Effector memory CD4-positive, alpha-beta T cell (primary cell): ENCODE results near the gene ARMC9.

Source experiments
- DNase-seq, 3 donors: peaks; one replicate each; pipeline ENCODE4 v3.0.0-alpha.2; 2020
- H3K27ac ChIP-seq: 2 replicates; pipeline ENCODE4 v1.7.0; 2013; ENCODE audit warnings: mild to moderate bottlenecking, low read length, moderate library complexity; ENCODE audit not compliant: insufficient read depth, poor library complexity, severe bottlenecking
- H3K27me3 ChIP-seq: replicated peaks from 2 replicates; pipeline ENCODE4 v1.7.0; 2013; ENCODE audit warnings: mild to moderate bottlenecking, low read length; ENCODE audit not compliant: insufficient read depth, control insufficient read depth, poor library complexity, severe bottlenecking
- H3K36me3 ChIP-seq: 2 replicates; pipeline ENCODE4 v1.7.0; 2013; ENCODE audit warnings: mild to moderate bottlenecking, low read length, moderate library complexity; ENCODE audit not compliant: control insufficient read depth, insufficient read depth
- H3K4me1 ChIP-seq: 2 replicates; pipeline ENCODE4 v1.7.0; 2013; ENCODE audit warnings: low read length, mild to moderate bottlenecking; ENCODE audit not compliant: control insufficient read depth, insufficient read depth, poor library complexity, severe bottlenecking
- H3K4me3 ChIP-seq: 2 replicates; pipeline ENCODE4 v1.7.0; 2013; ENCODE audit warnings: low read length, low read depth, mild to moderate bottlenecking; ENCODE audit not compliant: insufficient read depth, poor library complexity, severe bottlenecking
- H3K9me3 ChIP-seq: 2 replicates; pipeline ENCODE4 v1.7.0; 2013; ENCODE audit warnings: mild to moderate bottlenecking, low read length, moderate library complexity; ENCODE audit not compliant: control insufficient read depth
- total RNA-seq, 3 donors: gene quantifications; one replicate each; lab custom pipeline; 2026; lab: John Stamatoyannopoulos, UW

Gene ARMC9, protein sequence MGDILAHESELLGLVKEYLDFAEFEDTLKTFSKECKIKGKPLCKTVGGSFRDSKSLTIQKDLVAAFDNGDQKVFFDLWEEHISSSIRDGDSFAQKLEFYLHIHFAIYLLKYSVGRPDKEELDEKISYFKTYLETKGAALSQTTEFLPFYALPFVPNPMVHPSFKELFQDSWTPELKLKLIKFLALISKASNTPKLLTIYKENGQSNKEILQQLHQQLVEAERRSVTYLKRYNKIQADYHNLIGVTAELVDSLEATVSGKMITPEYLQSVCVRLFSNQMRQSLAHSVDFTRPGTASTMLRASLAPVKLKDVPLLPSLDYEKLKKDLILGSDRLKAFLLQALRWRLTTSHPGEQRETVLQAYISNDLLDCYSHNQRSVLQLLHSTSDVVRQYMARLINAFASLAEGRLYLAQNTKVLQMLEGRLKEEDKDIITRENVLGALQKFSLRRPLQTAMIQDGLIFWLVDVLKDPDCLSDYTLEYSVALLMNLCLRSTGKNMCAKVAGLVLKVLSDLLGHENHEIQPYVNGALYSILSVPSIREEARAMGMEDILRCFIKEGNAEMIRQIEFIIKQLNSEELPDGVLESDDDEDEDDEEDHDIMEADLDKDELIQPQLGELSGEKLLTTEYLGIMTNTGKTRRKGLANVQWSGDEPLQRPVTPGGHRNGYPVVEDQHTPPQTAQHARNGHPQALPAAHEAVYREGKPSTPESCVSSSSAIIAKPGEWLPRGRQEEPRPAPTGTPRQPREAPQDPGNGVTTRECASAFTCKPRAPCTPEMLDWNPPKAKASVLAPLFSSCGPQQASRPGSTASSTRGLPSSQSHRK
- total RNA-seq: 0.17 to 0.39 (median 0.35) reads per million in 3 donors

DNA sequence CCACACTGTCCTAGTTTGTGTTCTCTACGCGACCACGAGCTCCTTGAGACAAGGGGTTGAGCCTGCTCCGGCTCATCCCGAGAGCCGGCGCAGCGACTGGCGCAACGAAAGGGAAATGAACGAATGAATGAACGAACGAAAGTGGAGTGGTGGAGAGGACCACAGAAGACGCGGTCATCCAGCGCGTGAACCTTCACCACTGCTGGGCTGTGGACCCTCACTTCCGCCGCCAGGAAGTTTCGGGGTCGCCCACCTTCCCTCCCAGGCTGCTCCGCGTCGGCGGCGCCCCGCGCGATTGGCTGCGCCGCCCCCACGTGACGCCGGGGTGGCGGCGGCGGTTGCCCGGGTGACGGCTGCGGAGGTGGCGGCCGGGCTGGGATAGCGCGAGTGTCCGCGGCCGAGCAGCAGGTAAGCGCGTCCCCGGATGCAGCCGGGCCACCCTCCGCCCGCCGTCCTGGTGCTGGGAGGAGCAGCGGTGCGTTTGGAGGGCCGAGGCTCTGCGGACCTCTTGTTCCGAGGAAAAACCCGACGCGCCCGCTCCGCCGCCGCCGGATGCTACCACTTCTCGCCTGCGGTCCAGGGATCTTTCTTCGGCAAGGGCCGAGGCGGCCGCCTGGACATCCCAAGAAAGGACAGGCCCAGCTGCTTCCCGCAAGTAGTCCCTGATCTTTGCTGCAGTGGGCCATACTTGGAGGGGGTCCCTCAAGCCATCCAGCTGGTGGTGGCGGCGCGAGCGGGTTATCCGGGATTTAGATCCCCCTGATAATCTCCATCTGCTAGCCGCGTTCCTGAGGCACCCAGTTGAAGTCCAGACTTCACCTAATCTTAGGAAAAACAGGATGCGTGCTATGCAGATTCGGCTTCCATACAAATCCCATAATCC lies at the start of gene ARMC9:
TSS of gene ARMC9 (plus strand) at position 341 of the 883 bp plus-strand sequence. CDS start 7,608 bp downstream, outside the sequence.
- Histone ChIP-seq H3K4me1 (peaks cover 4% of the 10 kb centered on the region), H3K36me3 (no peaks in the 10 kb centered on the region), H3K27me3 (no peaks in the 10 kb centered on the region), H3K4me3 (peak within 1 kb of the TSS; percentile 100), H3K9me3 (no peaks in the 10 kb centered on the region), H3K27ac (no peak within 1 kb of the TSS)
- peak; percentile 36 to 52 (median 49) for DNase-seq

DNA sequence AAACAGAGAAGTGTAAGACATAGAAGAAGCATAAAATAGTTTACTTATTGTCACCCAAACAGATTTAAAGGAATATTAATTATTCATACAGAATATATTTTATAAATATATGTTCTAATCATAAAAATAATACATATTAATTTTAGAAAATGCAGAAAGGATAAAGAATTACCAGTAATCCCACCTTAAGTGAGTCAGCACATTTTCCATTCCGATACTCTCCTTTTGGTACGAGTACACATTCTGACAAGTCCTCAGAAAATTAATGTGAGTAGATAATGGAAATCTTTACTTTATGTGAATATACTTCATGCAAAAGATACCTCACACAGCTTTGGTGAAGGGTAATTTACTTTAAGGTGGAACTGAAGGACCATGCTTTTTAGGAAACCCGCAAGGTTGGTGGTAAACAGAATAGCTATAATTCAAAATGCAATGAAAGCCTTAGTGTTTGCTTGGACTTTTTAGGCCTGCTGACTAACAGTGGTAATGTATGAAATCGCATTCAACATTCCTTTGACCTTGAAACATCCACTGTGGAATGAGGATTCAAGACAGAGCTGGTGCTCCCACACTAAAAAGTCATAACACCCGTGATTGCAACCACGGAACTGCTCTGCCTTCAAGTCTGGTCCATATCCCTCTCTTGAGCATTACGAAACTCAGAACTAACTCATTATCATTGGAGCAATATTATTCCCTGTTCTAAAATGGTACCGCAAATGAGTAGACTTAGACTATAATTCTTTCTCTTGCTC lies 45.5 kb upstream of the ARMC9 start:
- Histone ChIP-seq H3K4me1 (no peaks in the 10 kb centered on the region), H3K9me3 (no peaks in the 10 kb centered on the region), H3K36me3 (peaks cover 27% of the 10 kb centered on the region), H3K27me3 (no peaks in the 10 kb centered on the region), H3K4me3 (no peak overlapping the region), H3K27ac (no peak overlapping the region)
- no peak for DNase-seq

DNA sequence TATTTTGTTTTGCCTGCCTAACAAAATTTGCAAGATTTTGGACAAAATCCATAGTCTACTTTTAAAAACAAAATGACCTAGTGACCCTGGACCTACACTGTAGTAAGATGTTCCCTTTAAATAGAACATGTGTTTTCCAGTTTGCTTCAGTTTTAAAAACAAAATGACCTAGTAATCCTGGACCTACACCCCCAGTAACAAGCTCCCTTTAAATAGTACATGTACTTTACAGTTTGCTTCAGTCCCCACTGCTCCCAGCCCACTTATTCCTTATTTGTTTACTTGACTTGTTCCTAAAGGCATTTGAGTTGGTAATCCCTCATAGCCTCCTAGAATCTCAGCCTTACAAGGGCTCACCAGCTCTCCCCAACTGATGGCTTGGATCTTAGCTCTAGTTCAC lies 39.1 kb upstream of the ARMC9 start:
- Histone ChIP-seq H3K9me3 (no peaks in the 10 kb centered on the region), H3K4me1 (peaks cover 3% of the 10 kb centered on the region), H3K27me3 (no peaks in the 10 kb centered on the region), H3K27ac (no peak overlapping the region), H3K4me3 (no peak overlapping the region), H3K36me3 (peaks cover 7% of the 10 kb centered on the region)
- DNase-seq: no peak

DNA sequence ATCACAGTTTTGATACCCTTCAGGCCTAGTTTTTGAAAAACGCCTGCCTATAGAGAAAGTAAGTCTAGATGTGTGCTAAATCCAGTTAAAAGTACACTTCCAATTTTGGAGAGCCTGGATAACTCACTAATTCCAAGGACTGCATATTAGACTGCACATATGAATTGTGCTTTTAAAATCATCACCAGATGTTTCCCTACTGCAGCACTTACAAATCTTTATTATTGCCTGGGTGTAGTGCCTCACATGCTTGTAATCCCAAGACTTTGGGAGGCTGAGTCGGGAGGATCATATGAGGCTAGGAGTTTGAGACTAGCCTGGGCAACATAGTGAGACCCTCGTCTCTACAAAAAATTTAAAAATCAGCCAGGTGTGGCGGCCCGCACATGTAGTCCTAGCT lies 37.7 kb upstream of the ARMC9 start:
- Histone ChIP-seq H3K4me3 (no peak overlapping the region), H3K4me1 (peaks cover 3% of the 10 kb centered on the region), H3K9me3 (no peaks in the 10 kb centered on the region), H3K27me3 (no peaks in the 10 kb centered on the region), H3K36me3 (peaks cover 15% of the 10 kb centered on the region), H3K27ac (no peak overlapping the region)
- no peak for DNase-seq

DNA sequence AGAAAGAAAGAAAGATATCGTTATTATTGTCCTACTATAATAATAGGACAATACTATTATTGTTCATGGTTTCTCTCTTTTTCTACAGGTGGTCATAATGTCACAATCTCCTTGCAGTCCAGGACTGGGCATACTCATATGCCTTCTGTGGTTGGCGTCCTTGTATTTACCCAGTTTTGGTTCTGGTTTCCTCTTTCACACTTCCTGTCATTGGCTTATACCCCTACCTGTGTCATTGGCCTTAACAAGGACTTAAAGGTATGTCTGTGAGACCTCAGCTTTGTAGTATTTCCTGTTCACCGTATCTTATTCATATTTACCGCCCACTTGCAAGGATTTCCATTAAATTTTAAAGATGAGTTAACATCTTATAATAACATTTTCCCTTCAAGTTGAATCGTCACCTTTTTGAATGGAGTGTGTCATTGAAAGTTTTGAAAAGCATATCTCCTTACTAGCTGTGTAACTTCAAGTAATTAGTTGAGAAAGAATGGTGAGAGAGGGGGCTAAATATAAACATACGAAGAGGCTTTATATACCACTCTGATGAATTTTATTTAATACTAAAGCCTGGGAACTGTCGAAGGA lies 37.1 kb upstream of the ARMC9 start:
- Histone ChIP-seq H3K36me3 (peaks cover 21% of the 10 kb centered on the region), H3K4me1 (peaks cover 3% of the 10 kb centered on the region), H3K27ac (no peak overlapping the region), H3K4me3 (no peak overlapping the region), H3K27me3 (no peaks in the 10 kb centered on the region), H3K9me3 (no peaks in the 10 kb centered on the region)
- DNase-seq: no peak

DNA sequence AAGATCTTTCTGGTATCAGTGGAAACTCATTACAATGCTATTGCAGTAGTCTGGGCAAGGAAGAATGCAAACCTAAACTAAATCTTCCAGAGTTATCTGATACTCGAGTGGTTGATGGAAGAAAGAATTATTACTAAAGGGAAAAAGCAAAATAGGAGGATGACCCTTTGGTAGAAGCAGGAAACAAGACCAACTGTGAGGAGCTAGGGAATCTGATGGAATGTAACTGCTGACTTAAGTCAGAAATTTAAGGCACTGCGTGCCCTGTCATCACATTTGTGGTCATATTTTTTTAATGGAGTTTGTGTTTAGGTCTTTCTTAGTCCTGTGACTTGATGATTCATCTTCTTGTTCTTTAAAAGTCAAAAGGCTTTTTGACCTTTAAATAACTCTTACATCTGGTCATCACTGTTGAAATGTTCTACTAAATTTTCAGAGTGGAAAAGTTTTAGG lies 36.5 kb upstream of the ARMC9 start:
- peaks cover 3% of the 10 kb centered on the region for H3K4me1 ChIP-seq
- peaks cover 27% of the 10 kb centered on the region for H3K36me3 ChIP-seq
- H3K27me3 ChIP-seq: no peaks in the 10 kb centered on the region
- H3K9me3 ChIP-seq: no peaks in the 10 kb centered on the region
- no peak overlapping the region for H3K4me3 ChIP-seq
- H3K27ac ChIP-seq: no peak overlapping the region
- no peak for DNase-seq

DNA sequence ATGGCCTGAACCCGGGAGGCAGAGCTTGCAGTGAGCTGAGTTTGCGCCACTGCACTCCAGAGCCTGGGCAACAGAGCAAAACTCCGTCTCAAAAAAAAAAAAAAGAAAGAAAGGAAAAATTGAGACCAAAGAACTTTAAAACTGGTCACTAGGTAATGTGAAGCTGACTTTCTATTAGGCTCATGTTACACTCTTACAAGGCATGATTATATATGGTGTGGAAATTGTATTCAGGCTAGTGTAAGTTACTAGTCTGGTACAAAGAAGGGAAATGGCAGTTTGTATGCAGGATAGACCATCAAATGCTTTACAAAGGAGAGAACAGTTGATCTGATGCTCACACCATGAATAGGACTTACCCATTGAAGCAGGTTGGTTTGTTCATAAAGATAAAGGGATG lies 35.4 kb upstream of the ARMC9 start:
- no peak overlapping the region for H3K27ac ChIP-seq
- peaks cover 3% of the 10 kb centered on the region for H3K4me1 ChIP-seq
- H3K36me3 ChIP-seq: peaks cover 35% of the 10 kb centered on the region
- no peak overlapping the region for H3K4me3 ChIP-seq
- no peak for DNase-seq
- no peaks in the 10 kb centered on the region for H3K9me3 ChIP-seq
- H3K27me3 ChIP-seq: no peaks in the 10 kb centered on the region

DNA sequence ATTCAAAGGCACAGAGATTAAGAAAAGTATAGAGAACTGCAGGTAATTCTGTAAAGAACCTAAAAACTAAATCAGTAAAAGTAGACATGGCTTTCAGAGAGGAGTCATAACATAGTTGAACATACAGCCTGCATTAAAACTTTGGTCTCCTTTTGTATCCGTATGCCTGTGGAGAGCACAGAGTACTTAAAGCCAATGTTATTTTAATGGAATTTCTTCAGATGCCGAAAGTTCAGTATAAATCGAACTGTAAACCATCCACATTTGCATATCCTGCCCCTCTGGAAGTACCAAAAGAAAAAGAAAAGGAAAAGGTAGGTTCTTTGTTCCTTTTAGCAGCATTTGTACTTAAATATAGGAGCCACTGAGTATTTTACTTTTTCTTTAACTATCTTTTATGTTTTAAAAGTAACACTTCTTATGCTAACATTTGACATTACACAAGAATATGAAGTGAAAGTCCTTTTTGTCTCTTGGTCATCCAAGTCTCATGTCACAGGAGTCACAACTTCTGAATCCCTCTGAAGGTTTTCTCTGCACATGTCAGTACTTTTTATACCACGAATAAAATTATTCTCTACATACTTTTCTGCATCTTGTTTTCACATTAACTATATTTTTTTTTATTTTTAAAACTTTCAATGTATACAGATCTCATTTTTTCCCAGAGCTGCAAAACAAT lies 34.9 kb upstream of the ARMC9 start:
- H3K36me3 ChIP-seq: peaks cover 35% of the 10 kb centered on the region
- H3K4me1 ChIP-seq: peaks cover 3% of the 10 kb centered on the region
- DNase-seq: no peak

More for the DNA sequence above, 34.9 kb upstream of the ARMC9 start:
- no peaks in the 10 kb centered on the region for H3K27me3 ChIP-seq
- no peak overlapping the region for H3K4me3 ChIP-seq
- no peaks in the 10 kb centered on the region for H3K9me3 ChIP-seq
- no peak overlapping the region for H3K27ac ChIP-seq
